Endothelial cell of umbilical vein (primary cell): ENCODE measurements around the gene ASTN1. TPM values are rescaled to one million over a fixed set of nuclear protein-coding genes. Genes with fewer than 3 reads are reported as not detected.

Source experiments
- BruUV-seq: library from RNA; stranded (reverse); fragments of 400-500 nt; replicated peaks from 2 replicates; lab custom pipeline; 2021; lab: Mats Ljungman, UMichigan
- CTCF ChIA-PET: fragments of 300-600, 350-600 bp; sonication (Branson Sonifier 250); formaldehyde crosslinking; loops from one replicate; lab custom pipeline; 2021; ENCODE audit warnings: antibody characterized with exemption, inconsistent platforms; lab: Charles Lee
- POLR2A ChIA-PET: fragments of 300-600, 350-600 bp; sonication (Branson Sonifier 250); formaldehyde crosslinking; loops from one replicate; lab custom pipeline; 2021; ENCODE audit warnings: antibody characterized with exemption, inconsistent platforms; lab: Charles Lee
- DNase-seq: peaks from one replicate; pipeline ENCODE4 v3.0.0-alpha.2; 2011; ENCODE audit warnings: low read depth, low spot score
- FAIRE-seq: peaks from 2 replicates; lab custom pipeline; 2011; peaks lifted over from hg19 to GRCh38; lab: Jason Lieb, UNC
- H2AFZ ChIP-seq: 2 replicates; pipeline ENCODE4 v1.6.0; 2012; ENCODE audit warnings: low read depth, low read length, control low read depth, inconsistent platforms
- H3K27ac ChIP-seq: 2 replicates; pipeline ENCODE4 v1.5.1; 2011; ENCODE audit warnings: low read depth, mild to moderate bottlenecking, control low read depth, low read length, moderate library complexity; ENCODE audit not compliant: insufficient read depth
- H3K27me3 ChIP-seq, 2 experiments: 2 replicates each; pipeline versions ENCODE4 v1.6.0 to v1.6.1; 2011; ENCODE audit warnings: low read length in 2 of 2, mixed read lengths in 1 of 2; ENCODE audit not compliant: control insufficient read depth in 2 of 2, insufficient read depth in 2 of 2
- H3K36me3 ChIP-seq, 2 experiments: 2 replicates in 1 of 2; 3 replicates in 1 of 2; pipeline ENCODE4 v1.5.1; 2011; ENCODE audit warnings: low read length in 2 of 2, mild to moderate bottlenecking in 1 of 2, moderate library complexity in 1 of 2; ENCODE audit not compliant: control insufficient read depth in 2 of 2, insufficient read depth in 2 of 2; ENCODE audit errors: extremely low read depth in 1 of 2
- H3K4me1 ChIP-seq: 3 replicates; pipeline ENCODE4 v1.5.1; 2011; ENCODE audit warnings: mild to moderate bottlenecking, low read length; ENCODE audit not compliant: control insufficient read depth, insufficient read depth; ENCODE audit errors: extremely low read depth
- H3K4me2 ChIP-seq: 2 replicates; pipeline ENCODE4 v1.6.1; 2011; ENCODE audit warnings: low read length, control low read depth, mixed read lengths; ENCODE audit not compliant: insufficient read depth
- H3K4me3 ChIP-seq, 3 experiments: fragments of 200-600 bp in 1 of 3; sonication (generic), shearing (Covaris generic) in 1 of 3; replicated peaks in 1 of 3; 2 replicates each; pipeline ENCODE4 v1.5.1; 2011 to 2016; ENCODE audit warnings: control low read depth in 3 of 3, low read length in 3 of 3, mild to moderate bottlenecking in 2 of 3, inconsistent platforms in 1 of 3, low read depth in 1 of 3, moderate library complexity in 1 of 3; ENCODE audit not compliant: insufficient read depth in 1 of 3
- H3K79me2 ChIP-seq: 2 replicates; pipeline ENCODE4 v1.6.0; 2012; ENCODE audit warnings: low read length, inconsistent platforms; ENCODE audit not compliant: control insufficient read depth, insufficient read depth
- H3K9ac ChIP-seq: replicated peaks from 2 replicates; pipeline ENCODE3; 2011; ENCODE audit warnings: low read length, control low read depth; ENCODE audit not compliant: insufficient read depth; ENCODE audit errors: extremely low read depth
- H3K9me1 ChIP-seq: replicated peaks from 3 replicates; pipeline ENCODE4 v1.6.0; 2011; ENCODE audit warnings: mild to moderate bottlenecking, low read length; ENCODE audit not compliant: control insufficient read depth, insufficient read depth; ENCODE audit errors: extremely low read depth
- H3K9me3 ChIP-seq: replicated peaks from 2 replicates; pipeline ENCODE4 v1.5.1; 2012; ENCODE audit warnings: low read length, inconsistent platforms; ENCODE audit not compliant: control insufficient read depth, insufficient read depth
- H4K20me1 ChIP-seq: replicated peaks from 2 replicates; pipeline ENCODE3; 2011; ENCODE audit warnings: mild to moderate bottlenecking, low read length; ENCODE audit not compliant: control insufficient read depth, insufficient read depth; ENCODE audit errors: extremely low read depth
- CTCF ChIP-seq, 2 donors: IDR thresholded peaks; 1 replicate in 1 of 2; 2 replicates in 1 of 2; pipeline ENCODE4 v1.5.1; 2011; ENCODE audit warnings: low read length in 2 of 2, mild to moderate bottlenecking in 2 of 2, moderate library complexity in 2 of 2, control low read depth in 1 of 2, inconsistent platforms in 1 of 2, low read depth in 1 of 2; ENCODE audit not compliant: insufficient read depth in 1 of 2; ENCODE audit errors: extremely low read depth in 1 of 2
- EZH2 ChIP-seq: IDR thresholded peaks from 2 replicates; pipeline ENCODE4 v1.6.1; 2012; ENCODE audit warnings: borderline replicate concordance, low read depth, mild to moderate bottlenecking, moderate library complexity, low read length, inconsistent platforms; ENCODE audit not compliant: severe bottlenecking
- FOS ChIP-seq: IDR thresholded peaks from 2 replicates; pipeline ENCODE4 v1.6.1; 2011; ENCODE audit warnings: mild to moderate bottlenecking, low read length, moderate library complexity, borderline replicate concordance; ENCODE audit not compliant: insufficient read depth
- GATA2 ChIP-seq: IDR thresholded peaks from 2 replicates; pipeline ENCODE4 v1.7.0; 2011; ENCODE audit warnings: low read depth, mild to moderate bottlenecking, moderate library complexity, mixed read lengths, low read length; ENCODE audit not compliant: insufficient read length, insufficient read depth
- JUN ChIP-seq: IDR thresholded peaks from 2 replicates; pipeline ENCODE4 v1.6.1; 2011; ENCODE audit warnings: borderline replicate concordance, low read depth; ENCODE audit not compliant: insufficient read length, insufficient read depth
- MYC ChIP-seq: IDR thresholded peaks from one replicate; pipeline ENCODE4 v1.6.1; 2011; ENCODE audit warnings: mild to moderate bottlenecking, low read depth, low read length
- POLR2A ChIP-seq: IDR thresholded peaks from 2 replicates; pipeline ENCODE4 v1.6.1; 2012; ENCODE audit warnings: low read depth, mild to moderate bottlenecking, control low read depth, low read length
- dilution Hi-C: fragments of 300-500 bp; cut with MboI; formaldehyde crosslinking; loops from one replicate; pipeline ENCODE4 v1.15.0; 2019; ENCODE audit warnings: low sequenced_read_pairs; ENCODE audit not compliant: extremely low pct_ligation_motif_present
- intact Hi-C: fragments of 100-400 bp; cut with micrococcal nuclease; formaldehyde crosslinking; loops from one replicate; pipeline ENCODE4 v1.10.0; 2022
- polyA plus RNA-seq, 4 experiments: library from polyadenylated mRNA; depleted of rRNA in 3 of 4; stranded (reverse) in 3 of 4; unstranded in 1 of 4; fragments of >200 nt; gene quantifications; 2 replicates each; pipeline versions ENCODE4 v1.2.1 to v1.2.3, GENCODE V29; 2011 to 2012; ENCODE audit warnings: missing spikeins in 1 of 4
- total RNA-seq: library from RNA; stranded (reverse); gene quantifications from 2 replicates; pipeline ENCODE4 v1.2.3, GENCODE V29; 2021
- TF ChIP-seq, protein P1 (sequence below): IDR thresholded peaks from 2 replicates; pipeline ENCODE4 v1.6.1; 2011; ENCODE audit not compliant: insufficient read depth, insufficient read length

Gene ASTN1
- total and polyA plus RNA-seq, 2 donors (not counting 3 experiments of a cell fraction or from before 2014, with no cell fraction given): 0.04 TPM; not detected in 1

- H3K4me2 ChIP-seq: no peak overlapping the region
Measured at GRCh38 chr1:177054542-177054941, 110.0 kb downstream of the ASTN1 start.

More at GRCh38 chr1:177054542-177054941, 110.0 kb downstream of the ASTN1 start:
- FAIRE-seq: no peak
- Histone ChIP-seq H3K9ac (no peak overlapping the region), H3K27me3 (no peaks in the 10 kb centered on the region), H3K36me3 (no peaks in the 10 kb centered on the region), H3K9me3 (no peaks in the 10 kb centered on the region), H3K27ac (no peak overlapping the region), H2AFZ (no peak overlapping the region), H3K4me3 (no peak overlapping the region), H4K20me1 (no peaks in the 10 kb centered on the region), H3K9me1 (no peaks in the 10 kb centered on the region), H3K79me2 (no peaks in the 10 kb centered on the region), H3K4me1 (no peaks in the 10 kb centered on the region)
- ChIA-PET POLR2A (no interaction called here), CTCF (no interaction called here)
- DNase-seq: no peak
- dilution Hi-C loops (no loop called here), intact Hi-C loops (no loop called here)
- TF ChIP-seq EZH2: no peak
- no peak for TF ChIP-seq GATA2
- TF ChIP-seq FOS: no peak
- TF ChIP-seq JUN: no peak
- no peak for TF ChIP-seq POLR2A
- no peak for TF ChIP-seq CTCF (IDR thresholded peaks at IDR 0.05; ENCODE audit: extremely low read depth in 1 of 2, insufficient read depth in 1 of 2, low read depth in 1 of 2, low read length in 2 of 2)
- no peak for TF ChIP-seq MYC
- TF ChIP-seq, protein P1, sequence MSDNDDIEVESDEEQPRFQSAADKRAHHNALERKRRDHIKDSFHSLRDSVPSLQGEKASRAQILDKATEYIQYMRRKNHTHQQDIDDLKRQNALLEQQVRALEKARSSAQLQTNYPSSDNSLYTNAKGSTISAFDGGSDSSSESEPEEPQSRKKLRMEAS: no peak
- BruUV-seq: no TSS peak
